SK-N-MC (cell line): ENCODE results near the gene NBPF12.
"Not testable (repeated sequence)": the region's sequence is repeated elsewhere in the genome, so short reads cannot be mapped to it uniquely, and the experiment has no call there.

Experiments
- EZH2 ChIP-seq: fragments of 200-600 bp; sonication (generic); IDR thresholded peaks from one replicate; pipeline ENCODE4 v1.6.1; 2017; ENCODE audit warnings: antibody characterized with exemption
- FOXP2 ChIP-seq: optimal IDR thresholded peaks from 2 replicates; pipeline ENCODE3; 2011; ENCODE audit warnings: mild to moderate bottlenecking, moderate library complexity; ENCODE audit not compliant: insufficient read depth; ENCODE audit errors: extremely low read length, control extremely low read depth
- POLR2AphosphoS5 ChIP-seq: IDR thresholded peaks from 2 replicates; pipeline ENCODE4 v1.6.1; 2012; ENCODE audit warnings: mild to moderate bottlenecking, low read depth, low read length, borderline replicate concordance

DNA sequence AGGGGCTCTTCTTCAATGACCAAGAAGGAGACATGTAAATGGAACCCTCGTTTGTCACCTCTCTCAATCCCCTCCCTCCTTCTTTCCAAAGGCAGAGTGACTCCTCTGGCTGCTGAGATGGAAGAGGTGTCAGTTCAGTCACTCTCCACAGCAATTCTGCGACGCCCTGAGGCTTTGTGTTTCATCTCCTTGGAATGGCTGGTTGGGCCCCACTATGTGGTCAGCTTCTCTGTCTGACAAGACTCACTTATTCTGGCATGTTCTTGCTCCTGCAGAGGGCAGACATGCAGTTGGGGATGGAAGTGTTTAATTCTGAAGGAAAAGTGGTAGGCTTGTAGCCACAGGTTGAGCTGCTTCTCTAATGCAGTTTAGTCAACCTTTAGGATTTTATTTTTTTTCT lies 25.1 kb upstream of the NBPF12 start:
- TF ChIP-seq POLR2AphosphoS5, EZH2, FOXP2: not testable (repeated sequence)
